ENCODE measurements around the gene TSPEAR.
"Not testable (repeated sequence)": the region's sequence is repeated elsewhere in the genome, so short reads cannot be mapped to it uniquely, and the experiment has no call there.

The TSPEAR gene

GRCh38 chr21:44687671-44688070 lies 23.7 kb downstream of the TSPEAR start:
- H3K27ac ChIP-seq: no peak overlapping the region
- CTCF ChIA-PET: interaction anchor here (0.7 kb wide), 1 partner anchor 137 kb away, joined by 4 read pairs; no protein-coding TSS in a partner anchor
- TF ChIP-seq CTCF (conservative IDR thresholded peaks at IDR 0.05; ENCODE audit: low read depth): no peak
- POLR2A ChIA-PET (ENCODE audit: low non-redundant PET): no interaction called here
- no peak for DNase-seq (ENCODE audit: low spot score)

- ChIA-PET CTCF (interaction anchor here (0.7 kb wide), 1 partner anchor 136 kb away, joined by 4 read pairs; no protein-coding TSS in a partner anchor), POLR2A (ENCODE audit: low non-redundant PET) (no interaction called here)
- no peak for TF ChIP-seq CTCF (conservative IDR thresholded peaks at IDR 0.05; ENCODE audit: low read depth)
- DNase-seq (ENCODE audit: low spot score): no peak
- H3K27ac ChIP-seq: no peak overlapping the region
Measured at GRCh38 chr21:44686843-44687561, 24.4 kb downstream of the TSPEAR start.

- POLR2A ChIA-PET (ENCODE audit: low non-redundant PET): no interaction called here
- CTCF ChIA-PET: no interaction called here
Measured at GRCh38 chr21:44686000-44686781, 25.2 kb downstream of the TSPEAR start.

GRCh38 chr21:44685050-44685449 lies 26.3 kb downstream of the TSPEAR start:
- H3K27ac ChIP-seq; CTCF ChIA-PET; DNase-seq (ENCODE audit: low spot score); POLR2A ChIA-PET (ENCODE audit: low non-redundant PET): not testable (repeated sequence)

More at GRCh38 chr21:44686000-44686781, 25.2 kb downstream of the TSPEAR start:
- no peak for DNase-seq (ENCODE audit: low spot score)
- no peak for TF ChIP-seq CTCF (conservative IDR thresholded peaks at IDR 0.05; ENCODE audit: low read depth)
- H3K27ac ChIP-seq: no peak overlapping the region

- no peak overlapping the region for H3K27ac ChIP-seq
- CTCF ChIA-PET: no interaction called here
- POLR2A ChIA-PET (ENCODE audit: low non-redundant PET): no interaction called here
- no peak for TF ChIP-seq CTCF (conservative IDR thresholded peaks at IDR 0.05; ENCODE audit: low read depth)
- no peak for DNase-seq (ENCODE audit: low spot score)
Measured at GRCh38 chr21:44684483-44684882, 26.9 kb downstream of the TSPEAR start.

GRCh38 chr21:44684077-44684476 lies 27.3 kb downstream of the TSPEAR start:
- TF ChIP-seq CTCF (conservative IDR thresholded peaks at IDR 0.05; ENCODE audit: low read depth): no peak
- DNase-seq (ENCODE audit: low spot score): no peak
- ChIA-PET POLR2A (ENCODE audit: low non-redundant PET) (no interaction called here), CTCF (no interaction called here)
- H3K27ac ChIP-seq: no peak overlapping the region

GRCh38 chr21:44682580-44683151 lies 28.7 kb downstream of the TSPEAR start:
- CTCF ChIA-PET: no interaction called here
- POLR2A ChIA-PET (ENCODE audit: low non-redundant PET): no interaction called here
- no peak overlapping the region for H3K27ac ChIP-seq
- TF ChIP-seq CTCF (conservative IDR thresholded peaks at IDR 0.05; ENCODE audit: low read depth): no peak
- DNase-seq (ENCODE audit: low spot score): no peak
